Left cardiac atrium (tissue), 4 donors: ENCODE measurements around the gene STUM. TPM values are rescaled to one million over a fixed set of nuclear protein-coding genes. Genes with fewer than 3 reads are reported as not detected.
"Not testable (repeated sequence)": the region's sequence is repeated elsewhere in the genome, so short reads cannot be mapped to it uniquely, and the experiment has no call there.

Experiments
- ATAC-seq, 2 donors: fragments of 200-7000 bp; cut with Tn5 transposase; one replicate each; pipeline ENCODE4 v1.9.1; 2020; ENCODE audit warnings: mild to moderate bottlenecking in 2 of 2, moderate library complexity in 2 of 2
- DNase-seq: peaks from one replicate; pipeline ENCODE4 v3.0.0-alpha.2; 2020
- intact Hi-C, 2 donors: fragments of 100-400 bp; cut with DNase I; formaldehyde crosslinking; loops; one replicate each; pipeline versions ENCODE4 v1.14.1 to v1.15.1; 2022 to 2023
- total RNA-seq, 2 donors: library from RNA; stranded (reverse); fragmentation: NEBNext Ultra II Directional; extraction: Animal tissue kit (Norgen Biotek cat#: 25700); gene quantifications; one replicate each; pipeline ENCODE4 v1.2.1, GENCODE V29; 2021
- donor health status: DM: no; HTN: yes; CAD: no.
- donor health status: DM: no; HTN: yes; CAD: no; lungs with severe emphysema.
- donor health status: DM: yes; HTN: yes; CAD: no.
- donor health status: Dilated cardiomyopathy.

Gene STUM
- total RNA-seq, 2 donors from 2014 or later = 0.42 to 1.5 TPM

DNA sequence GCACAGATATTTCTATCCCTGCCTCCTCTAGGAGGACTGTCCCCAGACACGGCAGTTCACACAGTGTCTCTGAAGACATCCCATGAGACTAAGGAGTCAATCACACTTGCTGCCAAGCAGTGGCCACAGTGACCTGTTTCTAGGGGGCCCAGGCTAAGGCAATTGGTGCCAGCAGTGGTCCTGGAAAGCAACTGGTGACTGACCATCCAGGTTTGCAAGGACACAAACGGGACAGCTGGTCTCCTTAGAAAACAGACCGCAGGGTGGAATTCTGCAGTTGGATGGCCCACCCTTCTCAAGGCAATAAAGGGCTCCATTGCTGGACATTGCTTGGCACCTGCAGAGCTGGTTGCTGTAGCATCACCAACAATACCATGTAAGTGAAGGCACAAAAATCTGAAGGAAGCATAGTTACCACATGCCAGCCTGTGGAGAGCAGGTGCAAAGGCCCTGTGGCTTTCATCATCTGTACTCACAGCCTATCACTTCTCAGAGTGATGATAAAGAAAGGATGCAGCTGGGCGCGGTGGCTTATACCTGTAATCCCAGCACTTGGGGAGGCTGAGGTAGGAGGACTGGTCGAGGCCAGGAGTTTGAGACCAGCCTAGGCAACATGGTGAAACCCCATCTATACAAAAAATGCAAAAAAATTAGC, 81.5 kb downstream of the STUM start:
- intact Hi-C loops = loop anchor here in 1 of 2 donors (5.0 kb wide), 1 partner anchor 57 kb away; no protein-coding TSS in a partner anchor
- DNase-seq (no peak), ATAC-seq (no peak)

DNA sequence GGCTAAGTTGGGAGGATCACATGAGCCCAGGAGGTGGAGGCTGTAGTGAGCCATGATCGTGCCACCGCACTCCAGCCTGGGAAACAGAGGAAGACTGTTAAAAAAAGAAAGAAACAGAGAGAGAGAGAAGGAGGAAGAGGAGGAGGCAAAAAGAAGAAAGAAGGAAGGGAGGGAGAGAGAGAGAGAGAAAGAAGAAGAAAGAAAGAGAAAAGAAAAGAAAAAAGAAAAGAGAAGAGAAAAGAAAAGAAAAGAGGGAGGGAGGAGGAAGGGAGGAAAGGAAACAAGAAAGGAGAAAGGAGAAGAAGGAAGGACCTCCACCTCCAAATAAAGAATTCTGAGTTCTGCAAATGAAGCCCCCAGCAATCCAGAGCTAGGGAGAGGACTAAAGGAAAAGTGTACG, 82.0 kb downstream of the STUM start:
- intact Hi-C loops = loop anchor here in 1 of 2 donors (5.0 kb wide), 1 partner anchor 57 kb away; no protein-coding TSS in a partner anchor
- DNase-seq (no peak), ATAC-seq (no peak)

DNA sequence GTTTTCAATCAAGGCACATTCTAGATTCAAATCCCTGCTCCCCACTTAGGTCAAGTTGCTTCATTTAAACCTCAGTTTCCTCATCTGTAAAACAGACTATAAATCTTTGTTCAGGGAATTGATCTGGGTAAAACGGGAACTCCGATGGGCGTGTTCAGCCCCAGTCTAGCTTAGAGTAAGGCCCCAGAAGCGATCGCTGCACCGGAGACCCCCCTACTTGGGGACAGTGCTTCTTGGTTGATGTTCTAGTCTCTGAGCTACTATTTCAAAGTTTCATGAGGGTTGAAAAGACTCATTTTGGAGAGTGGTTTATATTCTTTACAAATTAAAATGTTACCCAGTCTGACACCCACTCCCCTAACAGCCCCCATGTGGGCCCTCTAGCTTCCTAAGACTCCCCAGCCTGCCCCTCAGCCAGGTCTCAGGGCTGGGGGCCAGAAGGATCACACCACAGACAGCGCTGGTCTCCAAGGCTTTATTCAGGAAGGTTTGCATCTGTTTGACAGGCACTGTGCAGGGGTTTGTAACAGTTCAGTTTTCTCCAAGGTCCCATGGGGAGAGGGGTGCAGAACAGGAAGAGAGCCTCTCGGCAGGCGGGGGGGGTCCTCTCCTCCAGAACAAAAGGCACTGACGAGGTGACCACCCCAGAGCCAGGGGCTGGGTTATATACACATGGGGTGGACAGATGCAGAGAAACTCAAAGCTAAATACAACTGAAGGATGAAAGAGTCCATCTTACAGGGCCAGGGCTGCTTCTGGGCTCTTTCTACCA, 82.9 kb downstream of the STUM start:
- intact Hi-C loops = loop anchor here in 1 of 2 donors (5.0 kb wide), 1 partner anchor 56 kb away; no protein-coding TSS in a partner anchor
- no peak for ATAC-seq
- no peak for DNase-seq

DNA sequence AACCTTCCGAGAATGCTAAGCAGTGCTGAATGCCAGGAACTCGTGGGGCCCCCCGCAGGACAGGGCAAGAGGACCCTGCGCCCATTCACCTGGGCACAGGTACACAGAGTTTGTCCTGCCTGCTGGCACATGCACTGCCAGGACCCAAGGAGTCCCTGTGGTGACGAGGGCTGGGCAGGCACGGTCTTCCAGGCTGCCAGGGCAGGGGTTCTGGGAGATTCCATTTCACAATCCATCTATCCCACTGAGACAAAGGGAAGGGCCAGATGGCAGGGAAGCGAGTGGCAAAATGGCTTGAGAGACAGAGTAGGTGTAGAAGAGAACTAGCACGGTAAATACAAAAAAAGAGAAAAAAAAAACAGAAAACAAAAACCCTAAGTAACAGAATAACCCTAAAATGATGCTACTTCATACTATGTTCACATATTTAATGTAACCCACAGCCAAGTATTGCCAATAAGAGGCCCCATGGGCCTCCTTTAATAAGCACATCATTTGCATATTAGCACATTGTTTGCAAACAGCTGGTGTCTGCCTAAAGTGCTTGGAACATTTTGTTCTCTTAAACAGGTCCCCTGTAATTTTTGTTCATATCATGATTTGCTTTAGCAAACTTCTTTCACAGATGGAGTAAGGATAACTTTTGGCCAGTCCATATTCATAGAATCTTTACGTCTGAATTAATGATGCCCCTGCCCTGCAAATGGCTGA, 83.8 kb downstream of the STUM start:
- intact Hi-C loops = loop anchor here in 1 of 2 donors (5.0 kb wide), 1 partner anchor 55 kb away; no protein-coding TSS in a partner anchor
- no peak for ATAC-seq
- no peak for DNase-seq

DNA sequence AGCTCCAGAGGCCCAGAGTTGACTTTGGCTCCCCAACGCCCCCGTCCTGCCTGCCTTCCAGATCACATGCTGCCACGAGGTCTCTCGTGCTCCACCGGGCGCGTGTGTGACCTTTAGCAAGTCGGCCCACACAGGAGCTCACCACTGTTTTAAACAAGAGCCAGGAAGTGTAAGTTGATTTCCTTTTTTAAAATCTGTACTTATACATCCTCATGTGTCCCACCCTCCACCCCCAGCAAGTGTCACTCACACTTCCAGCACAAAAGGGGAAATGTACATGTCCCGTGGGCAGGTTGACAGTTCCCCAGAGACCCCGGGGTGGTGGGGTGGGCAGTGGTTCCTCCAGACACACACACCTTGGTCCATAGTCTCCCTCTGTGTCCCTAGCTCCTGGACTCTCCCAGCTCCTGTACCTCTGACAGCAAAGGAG, 84.4 kb downstream of the STUM start:
- DNase-seq = no peak
- intact Hi-C loops = loop anchor here in 1 of 2 donors (5.0 kb wide), 1 partner anchor 54 kb away; no protein-coding TSS in a partner anchor
- no peak for ATAC-seq

DNA sequence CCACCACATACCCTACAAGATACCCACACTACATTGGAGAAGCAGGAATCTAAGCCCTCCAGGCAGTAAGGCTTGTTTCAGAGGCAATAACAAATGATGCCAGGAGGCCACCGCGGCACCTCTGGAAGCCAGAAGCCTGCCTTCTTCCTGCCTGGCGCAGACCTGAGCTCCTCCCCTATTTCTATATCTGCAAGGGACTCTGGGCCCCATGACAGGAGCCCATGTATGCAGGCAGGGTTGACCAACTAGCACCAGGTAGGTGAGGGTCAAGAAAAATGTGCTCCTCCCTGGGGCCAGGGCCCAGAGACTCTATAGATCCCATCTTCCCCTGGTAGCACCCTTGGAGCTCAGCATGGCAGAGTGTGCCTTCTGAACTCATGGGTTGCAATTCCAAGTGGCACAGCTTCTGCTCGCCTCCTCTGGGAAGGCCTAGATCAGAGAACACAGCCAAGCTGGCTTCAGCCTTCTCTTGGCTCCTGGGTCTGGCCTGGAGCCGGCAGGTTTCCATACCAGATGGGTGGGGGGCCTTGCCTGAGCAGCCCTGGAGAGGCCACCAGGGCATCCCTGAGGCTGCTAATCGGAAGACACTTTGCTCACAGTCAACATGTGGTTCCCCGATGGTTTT, 85.1 kb downstream of the STUM start:
- no peak for DNase-seq
- intact Hi-C loops = loop anchor here (1.0 to 5.0 kb wide), 3 partner anchors 53 to 195 kb away; no protein-coding TSS in a partner anchor
- peak in 1 of 2 donors; percentile 14 for ATAC-seq

DNA sequence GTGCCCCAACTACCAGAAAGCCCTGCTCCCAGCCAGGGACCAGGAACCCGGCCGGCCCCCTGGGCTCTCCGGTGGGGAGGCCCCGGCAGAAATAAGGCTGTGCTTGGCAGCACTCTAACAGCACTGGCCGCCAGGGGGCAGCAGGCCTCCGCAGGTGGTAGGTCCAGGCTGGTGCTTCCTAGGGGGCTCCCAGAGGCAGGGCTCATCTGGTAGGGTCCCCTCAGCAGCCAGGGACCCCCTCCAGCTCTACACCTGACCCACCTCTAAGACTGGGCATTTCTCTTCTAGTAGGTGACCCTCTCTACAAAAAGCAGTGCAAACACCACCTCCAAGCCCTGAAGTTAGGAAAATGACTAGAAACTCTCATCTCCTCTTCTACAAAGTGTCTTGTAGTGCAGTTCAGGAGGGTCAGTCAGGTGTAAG, 85.6 kb downstream of the STUM start:
- intact Hi-C loops = loop anchor here (1.0 to 5.0 kb wide), 3 partner anchors 53 to 194 kb away; no protein-coding TSS in a partner anchor
- ATAC-seq (peak; percentile 82 to 86), DNase-seq (peak; percentile 88)

DNA sequence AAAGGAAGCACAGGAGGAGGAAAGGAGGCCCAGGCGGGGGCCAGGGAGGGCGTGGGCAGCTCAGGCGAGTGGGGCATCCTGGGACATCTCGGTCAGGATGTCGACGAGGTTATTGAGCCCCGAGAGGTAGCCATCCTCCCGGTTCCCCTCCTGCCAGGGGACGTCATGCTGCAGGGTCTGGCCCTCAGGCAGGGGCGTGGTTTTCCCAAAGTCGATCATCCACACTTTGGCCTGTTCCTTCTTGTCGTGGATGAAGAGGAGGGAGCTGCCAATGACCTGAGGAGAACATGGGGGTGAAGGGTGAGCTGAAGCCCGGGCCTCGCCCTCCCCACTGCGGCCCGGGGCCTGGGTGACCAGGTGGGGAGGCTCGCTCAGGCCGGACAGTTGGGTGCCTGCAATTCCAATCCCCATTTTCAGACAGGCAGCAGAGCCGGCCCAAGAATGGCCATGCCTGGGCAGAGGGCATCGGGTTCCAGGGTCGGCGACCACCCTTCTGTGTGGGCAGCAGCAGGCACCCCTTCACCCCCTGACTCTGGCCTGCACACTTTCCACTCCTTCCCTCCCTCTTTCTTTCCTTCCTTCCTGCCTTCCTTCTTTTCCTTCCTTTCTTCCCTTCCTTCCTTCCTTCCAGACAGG, 86.2 kb downstream of the STUM start:
- DNase-seq = no peak
- no peak for ATAC-seq
- intact Hi-C loops = loop anchor here (1.0 to 5.0 kb wide), 5 partner anchors 52 to 194 kb away; partner anchors contain the start of gene ITPKB (in 1 of the 2)

DNA sequence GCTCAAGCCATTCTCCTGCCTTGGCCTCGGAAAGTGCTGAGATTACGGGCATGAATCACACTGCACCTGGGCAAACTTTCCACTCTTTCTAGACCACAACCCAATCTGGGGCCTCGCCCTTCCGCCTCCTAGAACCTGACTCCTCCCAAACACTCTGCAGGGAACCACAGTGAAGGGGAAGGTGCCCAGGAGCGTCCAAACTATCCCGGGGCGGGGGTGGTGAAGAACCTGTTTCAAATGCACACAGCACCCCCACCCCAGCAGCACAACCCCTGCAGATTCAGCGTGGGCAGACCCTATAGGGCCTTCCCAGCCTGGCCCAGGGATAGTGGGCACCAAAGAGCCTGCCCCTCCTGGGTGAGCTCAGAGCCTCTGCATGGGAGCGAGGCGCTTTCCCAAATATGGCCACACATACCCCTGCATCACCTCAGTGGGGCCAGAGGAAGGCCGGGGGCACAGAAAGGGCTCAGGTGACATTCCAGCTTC, 86.9 kb downstream of the STUM start:
- intact Hi-C loops = loop anchor here (2.0 to 5.0 kb wide), 3 partner anchors 51 to 192 kb away; partner anchors contain the start of gene ITPKB (in 1 of the 2)
- DNase-seq = no peak
- ATAC-seq = no peak

DNA sequence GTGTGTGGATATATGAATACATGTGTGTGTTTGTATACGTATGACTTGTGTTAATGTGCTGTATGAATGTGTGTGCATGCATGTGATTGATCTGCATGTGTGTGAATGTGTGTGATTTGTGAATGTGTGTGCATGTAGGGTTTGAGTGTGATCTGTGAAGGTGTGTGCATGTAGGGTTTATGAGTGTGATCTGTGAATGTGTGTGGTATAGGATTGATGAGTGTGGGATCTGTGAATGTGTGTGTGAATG, 88.2 kb downstream of the STUM start:
- DNase-seq (no peak), ATAC-seq (no peak)
- intact Hi-C loops = loop anchor here (5.0 kb wide), 2 partner anchors 101 to 191 kb away; partner anchors contain the start of gene ITPKB (in 1 of the 2)

DNA sequence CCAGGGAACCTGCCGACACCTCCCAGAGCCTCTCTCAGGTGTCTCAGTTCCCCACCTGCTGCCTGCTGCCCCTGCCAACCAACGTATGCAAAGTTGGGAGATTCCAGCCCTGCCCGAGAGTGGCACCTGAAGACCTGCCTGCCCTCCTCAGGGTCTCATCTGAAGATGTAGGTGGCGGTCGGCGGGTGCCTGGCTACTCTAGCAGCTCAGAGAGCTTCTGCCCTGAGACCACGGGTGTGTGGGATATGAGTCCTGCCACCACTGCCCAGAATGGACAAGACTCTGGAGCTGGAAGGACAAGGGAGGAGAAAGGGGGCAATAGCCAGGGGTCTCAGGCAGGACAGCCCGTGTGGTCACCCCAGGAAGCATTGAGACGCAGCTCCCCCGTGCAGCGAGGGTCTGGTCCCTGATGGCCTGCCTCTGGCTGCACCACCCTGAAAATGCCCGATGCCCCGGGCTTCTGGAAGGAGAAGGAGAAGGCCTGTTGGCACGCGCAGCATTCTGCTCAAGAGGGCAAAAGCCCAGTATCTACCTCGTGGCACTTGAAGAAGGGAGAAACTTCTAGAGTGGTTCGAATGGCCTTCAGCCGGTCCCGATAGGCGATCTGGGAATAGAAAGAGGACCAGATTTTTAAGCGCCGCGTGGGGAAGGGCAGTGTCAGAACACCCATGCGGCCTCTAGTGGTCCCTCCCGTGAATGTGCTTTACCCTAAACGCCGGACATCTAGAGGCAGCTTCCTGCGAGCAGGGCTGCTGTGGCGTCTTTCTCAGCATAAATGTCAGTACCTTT, 88.8 kb downstream of the STUM start:
- intact Hi-C loops = loop anchor here (5.0 kb wide), 2 partner anchors 100 to 190 kb away; partner anchors contain the start of gene ITPKB (in 1 of the 2)
- DNase-seq = peak; percentile 55
- ATAC-seq = peak; percentile 44 to 48

DNA sequence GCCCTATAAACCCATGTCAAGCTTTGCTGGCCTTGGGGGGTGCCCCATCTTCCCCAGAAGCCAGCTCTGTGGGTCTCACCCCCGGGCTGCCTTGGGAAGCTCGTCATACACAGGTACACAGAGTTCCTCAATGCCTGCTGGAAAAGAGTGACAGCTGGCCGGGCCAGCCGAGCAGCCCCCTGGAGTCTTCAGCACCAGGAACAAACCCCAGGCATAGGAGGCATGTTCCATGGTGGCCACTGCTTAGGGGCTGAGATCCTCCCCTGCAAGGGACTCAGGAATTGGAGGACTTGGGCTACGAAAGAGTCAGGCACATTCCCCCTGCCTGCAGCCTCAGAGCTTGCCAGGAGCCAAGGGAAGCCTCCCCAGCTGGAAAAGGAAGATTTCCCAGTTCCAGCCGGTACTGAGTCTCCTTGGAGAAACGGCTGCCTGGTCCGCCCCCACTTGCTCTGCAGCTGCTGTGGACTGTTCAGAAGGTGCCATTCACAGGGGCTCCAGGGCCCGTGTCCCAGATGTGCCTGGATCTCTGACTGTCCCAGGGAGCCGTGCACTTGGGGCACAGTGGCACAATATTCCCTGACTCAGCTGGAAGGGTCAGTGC, 89.5 kb downstream of the STUM start:
- ATAC-seq (peak; percentile 9 to 27), DNase-seq (peak; percentile 13)
- intact Hi-C loops = loop anchor here (5.0 kb wide), 2 partner anchors 99 to 189 kb away; partner anchors contain the start of gene ITPKB (in 1 of the 2)

DNA sequence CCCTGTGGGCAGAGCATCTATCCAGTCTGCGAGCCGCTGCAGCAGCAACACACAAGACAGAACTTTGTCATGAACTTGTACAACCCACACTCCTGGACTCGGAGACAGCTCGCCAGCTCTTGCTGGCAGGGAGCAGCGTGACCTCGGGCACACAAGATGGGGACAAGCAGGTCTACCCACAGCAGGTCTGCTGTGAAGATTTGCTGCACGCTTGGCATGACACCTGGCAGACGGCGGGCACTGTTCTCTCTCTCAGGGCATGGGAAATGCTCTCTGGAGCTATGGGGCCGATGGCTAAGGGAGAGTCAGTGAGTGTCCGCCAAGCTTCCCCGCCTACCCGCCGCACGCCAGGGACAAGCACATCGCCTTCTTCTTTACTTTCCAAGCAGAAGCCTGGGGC, 90.0 kb downstream of the STUM start:
- no peak for ATAC-seq
- peak; percentile 19 for DNase-seq
- intact Hi-C loops = loop anchor here (5.0 kb wide), 2 partner anchors 99 to 189 kb away; partner anchors contain the start of gene ITPKB (in 1 of the 2)

DNA sequence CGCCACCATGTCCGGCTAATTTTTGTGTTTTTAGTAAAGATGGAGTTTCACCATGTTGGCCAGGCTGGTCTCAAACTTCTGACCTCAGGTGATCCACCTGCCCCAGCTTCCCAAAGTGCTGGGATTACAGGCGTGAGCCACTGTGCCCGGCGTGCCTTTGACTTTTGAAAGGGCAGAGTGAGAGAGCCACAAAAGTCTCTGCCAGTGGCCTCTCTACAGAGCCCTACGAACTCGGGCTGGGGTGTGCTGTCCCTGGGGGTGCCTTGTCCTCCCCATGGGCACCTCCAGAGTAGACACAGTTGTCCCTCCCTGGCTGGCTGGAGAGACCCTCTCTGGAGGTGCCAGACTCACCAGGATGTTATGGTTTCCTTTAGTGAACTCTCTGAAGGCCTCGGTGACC, 90.6 kb downstream of the STUM start:
- not testable (repeated sequence) for DNase-seq, ATAC-seq
- intact Hi-C loops = loop anchor here (5.0 kb wide), 2 partner anchors 98 to 188 kb away; partner anchors contain the start of gene ITPKB (in 1 of the 2)

DNA sequence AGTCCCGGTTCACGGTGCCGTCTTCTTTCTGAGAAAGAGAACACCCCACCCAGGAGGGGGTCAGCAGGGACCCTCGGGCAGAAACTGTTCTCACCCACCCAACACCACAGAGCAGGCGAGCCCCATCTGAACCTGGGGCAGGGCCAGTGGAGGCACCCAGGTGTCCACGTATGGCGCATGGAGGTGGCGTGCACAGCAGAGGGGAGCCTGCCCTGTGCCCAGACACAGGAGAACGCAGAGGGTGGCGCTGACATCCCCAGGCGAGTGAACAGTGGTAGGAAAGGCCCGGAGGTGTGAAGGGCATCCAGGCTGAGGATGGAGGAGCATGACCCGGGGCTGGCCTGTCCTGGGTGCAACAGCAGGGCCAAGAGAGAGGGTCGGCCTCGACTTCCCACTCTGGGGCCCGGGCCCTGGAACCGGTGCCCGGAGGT, 91.1 kb downstream of the STUM start:
- no peak for ATAC-seq
- intact Hi-C loops = loop anchor here (5.0 kb wide), 2 partner anchors 98 to 188 kb away; partner anchors contain the start of gene ITPKB (in 1 of the 2)
- peak; percentile 13 for DNase-seq

DNA sequence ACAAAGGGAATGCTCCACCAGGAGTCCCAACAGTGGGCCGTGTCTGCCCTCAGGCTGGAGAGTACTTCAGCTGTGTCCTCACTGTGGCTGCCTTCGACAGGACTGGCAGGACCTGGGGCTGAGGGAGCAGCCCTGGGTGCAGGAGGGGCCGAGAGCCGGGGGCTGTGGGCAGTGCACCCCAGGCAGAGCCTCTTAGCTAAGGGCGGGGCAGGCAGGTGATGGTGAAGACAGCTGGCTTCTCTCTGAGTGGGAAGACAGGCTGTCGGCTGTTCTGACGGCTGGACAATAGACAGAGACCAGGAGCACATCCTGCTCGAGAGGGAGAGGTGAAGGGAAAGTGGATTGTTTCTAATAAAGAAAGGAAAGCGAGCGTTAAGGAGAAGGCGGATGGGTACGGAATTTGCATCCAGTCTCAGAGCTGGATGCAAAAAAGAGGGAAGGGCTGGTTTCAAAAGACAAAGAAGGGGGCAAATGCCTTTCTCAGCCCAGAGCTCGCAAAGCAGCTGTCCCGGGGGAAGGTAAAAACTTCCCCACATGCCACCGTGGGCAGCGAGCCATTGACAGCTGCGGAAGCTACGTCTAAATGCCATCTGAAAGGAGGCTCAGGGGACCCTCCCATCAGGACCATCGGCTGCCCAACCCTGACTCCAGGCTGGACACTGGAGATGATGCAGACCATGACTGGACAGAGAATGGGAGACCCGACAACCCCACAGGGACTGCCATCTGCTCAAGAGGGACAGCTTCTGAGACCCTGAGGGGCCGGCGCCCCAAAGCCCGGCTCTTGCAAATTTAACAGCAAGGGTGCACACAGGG, 92.0 kb downstream of the STUM start:
- DNase-seq (no peak), ATAC-seq (no peak)
- intact Hi-C loops = no loop called here
